Neural cell (in vitro differentiated cells): ENCODE measurements around the gene COL25A1.

Source experiments
- CTCF ChIP-seq: fragments of 450-650 bp; IDR thresholded peaks from 2 replicates; pipeline ENCODE4 v1.5.1; 2014; ENCODE audit warnings: antibody characterized with exemption, mild to moderate bottlenecking, moderate library complexity; ENCODE audit not compliant: poor library complexity, severe bottlenecking
- EP300 ChIP-seq: fragments of 450-650 bp; conservative IDR thresholded peaks from 2 replicates; pipeline ENCODE4 v1.6.1; 2014; ENCODE audit warnings: antibody characterized with exemption, mild to moderate bottlenecking, moderate library complexity; ENCODE audit not compliant: poor library complexity, severe bottlenecking
- EZH2 ChIP-seq: fragments of 200-600, 300-800 bp; shearing (Covaris generic), sonication (generic); IDR thresholded peaks from 2 replicates; pipeline ENCODE4 v1.6.1; 2014; ENCODE audit warnings: antibody characterized with exemption, low read length, borderline replicate concordance, mild to moderate bottlenecking; ENCODE audit not compliant: insufficient read depth, poor library complexity, severe bottlenecking
- POLR2AphosphoS5 ChIP-seq: IDR thresholded peaks from 2 replicates; pipeline ENCODE4 v1.6.1; 2012
- REST ChIP-seq: IDR thresholded peaks from 2 replicates; pipeline ENCODE4 v1.6.1; 2012; ENCODE audit warnings: borderline replicate concordance
- SMC3 ChIP-seq: fragments of 450-650 bp; conservative IDR thresholded peaks from 2 replicates; pipeline ENCODE4 v1.6.1; 2014; ENCODE audit warnings: antibody characterized with exemption, mild to moderate bottlenecking, moderate library complexity; ENCODE audit not compliant: poor library complexity
- TAF1 ChIP-seq: IDR thresholded peaks from 2 replicates; pipeline ENCODE4 v1.6.1; 2012; ENCODE audit warnings: low read depth

- TF ChIP-seq CTCF: no peak
- TF ChIP-seq EP300: no peak
- TF ChIP-seq REST: no peak
- no peak for TF ChIP-seq EZH2
- no peak for TF ChIP-seq TAF1
- TF ChIP-seq POLR2AphosphoS5: no peak
- no peak for TF ChIP-seq SMC3
Observed at GRCh38 chr4:109183931-109184490, 118.4 kb downstream of the COL25A1 start.
